Measurements from ENCODE around the gene UPK3A. TPM values are rescaled to one million over a fixed set of nuclear protein-coding genes. Genes with fewer than 3 reads are reported as not detected.
"Not testable (repeated sequence)": the region's sequence is repeated elsewhere in the genome, so short reads cannot be mapped to it uniquely, and the experiment has no call there.

UPK3A gene
- total and polyA plus RNA-seq, 2 of the 8 experiments (the other 6 are each of a cell fraction or from before 2014, with no cell fraction given), result 0.35 to 1.7 TPM

GRCh38 chr22:45324311-45324711 is 39.6 kb downstream of the UPK3A start (continued):
- TF ChIP-seq TBP (IDR thresholded peaks at IDR 0.05; ENCODE audit: low read depth, low read length), result no peak
- no peak for TF ChIP-seq NRF1 (IDR thresholded peaks at IDR 0.05; ENCODE audit: low read depth, low read length)
- no peak for TF ChIP-seq GABPA (IDR thresholded peaks at IDR 0.05; ENCODE audit: borderline replicate concordance, insufficient read depth, low read length)

- H4K8ac ChIP-seq (ENCODE audit: extremely low read depth, insufficient read depth, low read length); H3K23me2 ChIP-seq (ENCODE audit: low read depth, low read length); H2BK20ac ChIP-seq (ENCODE audit: low read length); H3K4me3 ChIP-seq (ENCODE audit: extremely low read depth in 1 of 4, insufficient read depth in 2 of 4, low read depth in 3 of 4, low read length in 4 of 4); H3K4ac ChIP-seq (replicated peaks; ENCODE audit: insufficient read length, low read depth, low read length); DNase-seq (ENCODE audit: low read depth in 1 of 2, low spot score in 2 of 2); H3K9ac ChIP-seq (replicated peaks in 1 of 4; ENCODE audit: extremely low read depth in 1 of 4, low read depth in 3 of 4, low read length in 3 of 4); H4K91ac ChIP-seq (replicated peaks; ENCODE audit: insufficient read length, low read length); H2BK15ac ChIP-seq (ENCODE audit: low read length); H2AFZ ChIP-seq (ENCODE audit: low read length); H3K23ac ChIP-seq (ENCODE audit: insufficient read length); H4K20me1 ChIP-seq (replicated peaks in 1 of 2; ENCODE audit: control insufficient read depth in 1 of 2, insufficient read depth in 2 of 2, low read length in 2 of 2); H3K9me3 ChIP-seq (ENCODE audit: insufficient read depth in 2 of 2, low read depth in 1 of 2, low read length in 1 of 2); H3K4me2 ChIP-seq (ENCODE audit: insufficient read depth in 1 of 2, low read depth in 2 of 2, low read length in 2 of 2); H3K14ac ChIP-seq (ENCODE audit: insufficient read length); POLR2A ChIA-PET (ENCODE audit: partially characterized antibody); H3K4me1 ChIP-seq (replicated peaks in 1 of 4; ENCODE audit: control insufficient read depth in 3 of 4, insufficient read depth in 4 of 4, low read length in 3 of 4); H3K79me1 ChIP-seq (ENCODE audit: low read depth, low read length); H2BK5ac ChIP-seq (ENCODE audit: low read depth, low read length); H3K18ac ChIP-seq (ENCODE audit: extremely low read depth, low read length); H3K27ac ChIP-seq (ENCODE audit: low read depth, low read length); H3K79me2 ChIP-seq (ENCODE audit: control insufficient read depth in 1 of 2, insufficient read depth in 2 of 2, low read length in 2 of 2); H3K56ac ChIP-seq (replicated peaks; ENCODE audit: insufficient read length, low read depth, low read length); H2AK5ac ChIP-seq (ENCODE audit: low read depth, low read length); H2BK120ac ChIP-seq (replicated peaks; ENCODE audit: low read depth, low read length); H2BK12ac ChIP-seq (ENCODE audit: low read depth, low read length); H3K27me3 ChIP-seq (replicated peaks in 1 of 4; ENCODE audit: control insufficient read depth in 3 of 4, extremely low read depth in 1 of 4, insufficient read depth in 3 of 4, low read length in 3 of 4); H4K5ac ChIP-seq (ENCODE audit: insufficient read length, low read depth, low read length): not testable (repeated sequence)
- CTCF ChIA-PET (ENCODE audit: partially characterized antibody), result interaction anchor here (0.6 to 0.8 kb wide), 2 partner anchors 116 to 225 kb away, joined by 3 to 4 read pairs; no protein-coding TSS in a partner anchor
- peaks cover 0 to 13% (median 5%) of the 10 kb centered on the region in 4 experiments; a peak in 6 of 8 replicates for H3K36me3 ChIP-seq (ENCODE audit: control insufficient read depth in 2 of 4, insufficient read depth in 4 of 4, low read length in 3 of 4)
- peak; percentile 57 for FAIRE-seq
- WGBS, 2 experiments (ENCODE audit: extremely low coverage in 1 of 2, insufficient coverage in 1 of 2, insufficient read length in 1 of 2, insufficient replicate concordance in 2 of 2, low coverage in 1 of 2, low lambda C conversion rate in 2 of 2, missing lambda C conversion rate in 1 of 2), result 86% methylated on average over 7 of the region's 8 CpGs; no CpG with 5 or more reads in 1 of the 2 experiments
Measured at GRCh38 chr22:45328261-45328660, 43.5 kb downstream of the UPK3A start.
